Common myeloid progenitor, CD34-positive (primary cell): ENCODE data around the gene APBA3. TPM values are rescaled to one million over a fixed set of nuclear protein-coding genes. Genes with fewer than 3 reads are reported as not detected.

Source experiments
- CTCF ChIA-PET: fragments of 350-600 bp; sonication (Branson Sonifier 250); formaldehyde crosslinking; loops from one replicate; lab custom pipeline; 2021; ENCODE audit warnings: antibody characterized with exemption; lab: Charles Lee
- POLR2A ChIA-PET: fragments of 350-600 bp; sonication (Branson Sonifier 250); formaldehyde crosslinking; loops from one replicate; lab custom pipeline; 2021; ENCODE audit warnings: antibody characterized with exemption; lab: Charles Lee
- DNase-seq, 3 donors: peaks; one replicate each; pipeline versions ENCODE4 v3.0.0 to v3.0.0-alpha.2; 2013
- H3K27ac ChIP-seq, 2 experiments: 1 replicate in 1 of 2; 2 replicates in 1 of 2; pipeline ENCODE4 v1.7.0; 2013; ENCODE audit warnings: inconsistent platforms in 2 of 2, low read length in 2 of 2, mild to moderate bottlenecking in 2 of 2, low read depth in 1 of 2, moderate library complexity in 1 of 2; ENCODE audit not compliant: severe bottlenecking in 2 of 2, insufficient read depth in 1 of 2, poor library complexity in 1 of 2
- H3K27me3 ChIP-seq, 5 experiments: replicated peaks in 2 of 5; 1 replicate in 3 of 5; 2 replicates in 2 of 5; pipeline versions ENCODE4 v1.6.1 to v1.7.0; 2013; ENCODE audit warnings: low read length in 4 of 5, mild to moderate bottlenecking in 2 of 5, moderate library complexity in 2 of 5, inconsistent platforms in 1 of 5; ENCODE audit not compliant: insufficient read depth in 5 of 5, control insufficient read depth in 4 of 5
- H3K36me3 ChIP-seq, 4 experiments: 1 replicate in 2 of 4; 2 replicates in 2 of 4; pipeline versions ENCODE4 v1.6.1 to v1.7.0; 2013; ENCODE audit warnings: low read length in 3 of 4, control low read depth in 1 of 4, mild to moderate bottlenecking in 1 of 4; ENCODE audit not compliant: control insufficient read depth in 4 of 4, insufficient read depth in 4 of 4
- H3K4me1 ChIP-seq, 4 experiments: 1 replicate in 3 of 4; 2 replicates in 1 of 4; pipeline versions ENCODE4 v1.6.1 to v1.7.1; 2013; ENCODE audit warnings: low read length in 3 of 4, mild to moderate bottlenecking in 3 of 4, control low read depth in 1 of 4, inconsistent platforms in 1 of 4, moderate library complexity in 1 of 4; ENCODE audit not compliant: control insufficient read depth in 4 of 4, insufficient read depth in 4 of 4; ENCODE audit errors: control extremely low read depth in 1 of 4
- H3K4me3 ChIP-seq, 7 experiments: 1 replicate in 4 of 7; 2 replicates in 3 of 7; pipeline versions ENCODE4 v1.5.1 to v1.7.0; 2013; ENCODE audit warnings: mild to moderate bottlenecking in 7 of 7, low read length in 6 of 7, moderate library complexity in 6 of 7, inconsistent platforms in 2 of 7, low read depth in 2 of 7, control low read depth in 1 of 7; ENCODE audit not compliant: insufficient read depth in 4 of 7, control insufficient read depth in 1 of 7; ENCODE audit errors: extremely low read depth in 1 of 7
- H3K9me3 ChIP-seq, 5 experiments: 1 replicate in 4 of 5; 2 replicates in 1 of 5; pipeline versions ENCODE4 v1.6.1 to v1.7.1; 2013; ENCODE audit warnings: low read length in 4 of 5, mild to moderate bottlenecking in 2 of 5, inconsistent platforms in 1 of 5, low read depth in 1 of 5, moderate library complexity in 1 of 5; ENCODE audit not compliant: control insufficient read depth in 4 of 5, insufficient read depth in 2 of 5; ENCODE audit errors: control extremely low read depth in 1 of 5
- WGBS: methylation state at CpG from one replicate; pipeline ENCODE4 v1.1.5; 2013; ENCODE audit not compliant: insufficient coverage; 5-methylcytosine and 5-hydroxymethylcytosine counted together
- polyA plus RNA-seq: library from polyadenylated mRNA; unstranded; fragments of 120-200 nt; gene quantifications from one replicate; pipeline ENCODE4 v1.2.1, GENCODE V29; 2013

APBA3 gene
- 14.0 TPM for polyA plus RNA-seq

- Histone ChIP-seq H3K4me1 (peaks cover 4 to 20% (median 15%) of the 10 kb centered on the region in 4 experiments), H3K9me3 (no peaks in the 10 kb centered on the region), H3K36me3 (peaks cover 2 to 26% (median 17%) of the 10 kb centered on the region in 4 experiments), H3K27me3 (no peaks in the 10 kb centered on the region), H3K4me3 (peak within 1 kb of the TSS; percentile 80 to 97 (median 92)), H3K27ac (peak within 1 kb of the TSS; percentile 99 to 100)
- DNase-seq: peak; percentile 85 to 90 (median 88)
- ChIA-PET CTCF (interaction anchor here (0.8 to 2.7 kb wide), 10 partner anchors 9 to 224 kb away, joined by 3 to 14 read pairs (median 4); partner anchors contain the start of genes EEF2 and RAX2), POLR2A (no interaction called here)
- WGBS: 2% methylated on average over 43 of the region's 45 CpGs
Observed at GRCh38 chr19:3761382-3762129, at the start of gene APBA3. APBA3 (minus strand) TSS chr19:3761692; CDS start chr19:3760264, 1,428 bp downstream.

GRCh38 chr19:3810708-3811355 is 49.3 kb upstream of the APBA3 start:
- DNase-seq: no peak
- Histone ChIP-seq H3K4me3 (no peak overlapping the region), H3K36me3 (no peaks in the 10 kb centered on the region), H3K4me1 (peaks cover 2 to 58% (median 24%) of the 10 kb centered on the region in 4 experiments), H3K9me3 (no peaks in the 10 kb centered on the region), H3K27me3 (no peaks in the 10 kb centered on the region), H3K27ac (no peak overlapping the region)
- 83% methylated on average over 34 of the region's 38 CpGs for WGBS
- POLR2A ChIA-PET: no interaction called here
- CTCF ChIA-PET: interaction anchor here (0.6 to 2.7 kb wide), 5 partner anchors 12 to 96 kb away, joined by 3 to 17 read pairs (median 3); partner anchors contain the start of gene MRPL54

GRCh38 chr19:3809881-3810707 is 48.6 kb upstream of the APBA3 start:
- Histone ChIP-seq H3K27ac (no peak overlapping the region), H3K4me3 (no peak overlapping the region), H3K4me1 (peaks cover 2 to 59% (median 24%) of the 10 kb centered on the region in 4 experiments), H3K27me3 (no peaks in the 10 kb centered on the region), H3K9me3 (no peaks in the 10 kb centered on the region), H3K36me3 (no peaks in the 10 kb centered on the region)
- WGBS: 80% methylated on average over 9 of the region's 26 CpGs
- no peak for DNase-seq
- CTCF ChIA-PET: interaction anchor here (1.2 kb wide), 1 partner anchor 8 kb away, joined by 4 read pairs; no protein-coding TSS in a partner anchor
- POLR2A ChIA-PET: no interaction called here

DNA sequence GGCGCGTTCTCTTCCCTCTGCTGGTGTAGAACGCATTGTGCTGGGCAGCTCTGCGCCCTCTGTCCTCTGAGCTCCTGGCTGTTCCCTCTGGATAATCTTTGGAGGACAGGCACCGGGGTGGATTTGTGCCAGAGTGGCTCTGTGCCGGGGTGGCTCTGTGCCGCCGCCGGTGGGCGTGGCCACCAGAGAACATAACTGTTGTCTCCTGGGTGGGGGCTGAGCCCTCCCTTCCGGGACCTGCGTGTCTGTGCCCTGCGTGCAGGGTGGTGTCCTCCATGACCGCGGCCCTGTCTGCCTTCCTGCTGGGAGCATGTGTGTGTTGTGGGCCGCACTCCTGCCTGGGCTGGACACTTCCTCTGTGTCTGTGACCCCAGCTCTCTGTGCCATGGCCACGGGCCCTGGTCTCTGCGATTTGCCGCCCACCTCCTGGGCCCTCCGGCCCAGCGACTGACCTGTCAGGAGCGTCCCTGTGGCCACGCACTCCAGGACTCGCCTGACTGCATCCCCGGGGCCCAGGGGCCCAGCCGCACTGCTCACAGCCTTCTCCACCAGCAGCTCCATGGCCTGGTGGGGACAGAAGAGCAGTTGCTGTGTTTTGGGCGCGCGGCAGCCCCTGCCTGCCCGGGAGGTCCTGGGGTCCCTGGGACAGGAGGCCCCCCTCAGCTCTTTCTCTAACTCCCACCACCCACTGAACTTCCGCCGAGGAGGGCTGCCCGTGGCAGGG is 47.1 kb upstream of the APBA3 start:
- no peaks in the 10 kb centered on the region for H3K9me3 ChIP-seq
- 97% methylated on average over 30 of the region's 33 CpGs for WGBS
- H3K36me3 ChIP-seq: no peaks in the 10 kb centered on the region
- ChIA-PET CTCF (interaction anchor here (1.2 kb wide), 1 partner anchor 10 kb away, joined by 4 read pairs; no protein-coding TSS in a partner anchor), POLR2A (no interaction called here)
- peaks cover 2 to 56% (median 21%) of the 10 kb centered on the region in 4 experiments for H3K4me1 ChIP-seq
- H3K4me3 ChIP-seq: no peak overlapping the region
- H3K27ac ChIP-seq: no peak overlapping the region
- no peaks in the 10 kb centered on the region for H3K27me3 ChIP-seq
- DNase-seq: no peak

DNA sequence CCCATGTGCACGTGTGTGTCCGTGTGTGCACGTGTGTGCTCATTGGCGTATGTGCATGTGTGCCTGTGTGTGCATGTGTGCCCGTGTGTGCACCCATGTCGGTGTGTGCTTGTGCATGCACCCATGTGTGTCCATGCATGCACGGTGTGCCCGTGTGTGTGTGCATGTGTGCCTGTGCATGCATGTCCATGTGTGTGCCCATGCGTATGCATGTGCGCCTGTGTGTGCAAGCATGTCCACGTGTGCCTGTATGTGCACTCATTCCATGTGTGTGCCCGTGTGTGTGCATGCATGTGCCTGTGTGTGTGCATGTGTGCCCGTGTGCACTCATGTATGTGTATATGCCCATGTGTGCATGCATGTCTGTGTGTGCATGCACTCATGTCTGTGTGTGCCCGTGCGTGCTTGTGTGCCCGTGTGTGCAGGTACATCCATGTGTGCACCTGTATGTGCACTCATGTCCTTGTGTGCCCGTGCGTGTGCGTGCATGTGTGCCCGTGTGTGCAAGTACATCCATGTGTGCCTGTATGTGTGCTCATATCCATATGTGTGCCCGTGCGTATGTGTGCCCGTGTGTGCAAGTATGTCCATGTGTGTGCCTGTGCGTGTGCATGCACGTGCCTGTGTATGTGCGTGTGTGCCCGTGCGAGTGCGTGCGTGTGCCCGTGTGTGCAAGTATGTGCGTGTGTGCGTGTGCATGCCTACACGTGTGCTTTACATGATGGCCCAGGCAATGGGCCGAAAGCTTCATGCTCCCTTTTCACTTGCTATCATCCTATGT is 46.3 kb upstream of the APBA3 start:
- peaks cover 2 to 48% (median 12%) of the 10 kb centered on the region in 4 experiments for H3K4me1 ChIP-seq
- CTCF ChIA-PET: no interaction called here

DNA sequence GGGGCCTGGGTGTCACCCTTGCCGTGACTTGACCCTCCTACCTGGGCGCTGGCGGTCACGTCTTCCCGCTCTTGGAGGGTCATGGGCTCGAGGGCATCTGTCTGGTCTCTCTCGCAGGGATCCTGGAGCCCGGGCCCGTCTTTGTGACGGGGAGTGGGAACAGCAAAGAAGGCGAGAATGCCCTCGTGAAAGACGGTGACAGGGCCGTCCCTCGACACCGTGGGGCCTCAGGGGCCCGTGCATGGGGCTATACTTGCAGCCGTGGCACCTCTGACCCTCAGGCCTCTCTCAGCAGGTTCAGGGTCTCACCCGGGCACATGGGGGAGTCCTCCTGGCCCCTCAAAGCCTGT is 45.6 kb upstream of the APBA3 start:
- H3K27me3 ChIP-seq: peaks cover 0 to 7% (median 0%) of the 10 kb centered on the region in 5 experiments
- no peak for DNase-seq
- no peak overlapping the region for H3K27ac ChIP-seq
- no peak overlapping the region for H3K4me3 ChIP-seq
- peaks cover 0 to 42% (median 7%) of the 10 kb centered on the region in 4 experiments for H3K4me1 ChIP-seq
- H3K9me3 ChIP-seq: no peaks in the 10 kb centered on the region
- ChIA-PET CTCF (interaction anchor here (1.3 kb wide), 1 partner anchor 11 kb away, joined by 3 read pairs; no protein-coding TSS in a partner anchor), POLR2A (no interaction called here)
- H3K36me3 ChIP-seq: no peaks in the 10 kb centered on the region
- 95% methylated on average over 19 of the region's 19 CpGs for WGBS

More for the DNA sequence above, 46.3 kb upstream of the APBA3 start:
- Histone ChIP-seq H3K27ac (no peak overlapping the region), H3K36me3 (no peaks in the 10 kb centered on the region), H3K27me3 (peaks cover 0 to 3% (median 0%) of the 10 kb centered on the region in 5 experiments), H3K4me3 (no peak overlapping the region), H3K9me3 (no peaks in the 10 kb centered on the region)
- no peak for DNase-seq
- POLR2A ChIA-PET: no interaction called here
- 97% methylated on average over 34 of the region's 35 CpGs for WGBS
